Thyroid gland (tissue), 4 donors: ENCODE measurements around the gene NEXN.

Experiments
- POLR2A ChIP-seq, 2 donors: fragments of 450-650 bp; IDR thresholded peaks; one replicate each; pipeline ENCODE4 v1.6.1; 2017; ENCODE audit warnings: antibody characterized with exemption in 2 of 2, mild to moderate bottlenecking in 2 of 2, moderate library complexity in 1 of 2
- TF ChIP-seq, protein P1 (sequence below), 6 experiments: fragments of 200-600 bp in 3 of 6; fragments of 450-650 bp in 3 of 6; sonication (generic) in 3 of 6; IDR thresholded peaks; one replicate each; pipeline ENCODE4 v1.5.1; 2016 to 2019; ENCODE audit warnings: antibody characterized with exemption in 6 of 6, mild to moderate bottlenecking in 2 of 6, inconsistent platforms in 1 of 6, moderate library complexity in 1 of 6

DNA sequence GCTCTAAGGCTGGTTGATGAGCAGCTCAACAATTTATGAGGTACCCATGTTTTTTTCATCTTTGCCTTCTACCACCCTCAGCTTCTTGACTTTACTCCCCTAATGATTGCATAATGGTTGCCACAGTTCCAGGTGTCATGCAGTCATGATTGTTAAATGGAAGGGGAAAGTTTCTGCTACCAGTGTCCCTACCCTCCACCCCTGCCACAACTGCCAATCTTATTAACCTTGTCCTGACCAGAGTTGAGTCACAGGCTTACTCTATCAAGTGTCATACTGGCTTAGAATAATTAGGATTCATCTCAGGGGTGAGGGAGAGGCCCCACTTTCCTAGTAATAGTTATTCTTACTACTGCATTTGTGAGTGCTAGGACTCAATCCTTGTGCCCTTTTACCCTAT lies 98.4 kb downstream of the NEXN start:
- TF ChIP-seq, protein P1, sequence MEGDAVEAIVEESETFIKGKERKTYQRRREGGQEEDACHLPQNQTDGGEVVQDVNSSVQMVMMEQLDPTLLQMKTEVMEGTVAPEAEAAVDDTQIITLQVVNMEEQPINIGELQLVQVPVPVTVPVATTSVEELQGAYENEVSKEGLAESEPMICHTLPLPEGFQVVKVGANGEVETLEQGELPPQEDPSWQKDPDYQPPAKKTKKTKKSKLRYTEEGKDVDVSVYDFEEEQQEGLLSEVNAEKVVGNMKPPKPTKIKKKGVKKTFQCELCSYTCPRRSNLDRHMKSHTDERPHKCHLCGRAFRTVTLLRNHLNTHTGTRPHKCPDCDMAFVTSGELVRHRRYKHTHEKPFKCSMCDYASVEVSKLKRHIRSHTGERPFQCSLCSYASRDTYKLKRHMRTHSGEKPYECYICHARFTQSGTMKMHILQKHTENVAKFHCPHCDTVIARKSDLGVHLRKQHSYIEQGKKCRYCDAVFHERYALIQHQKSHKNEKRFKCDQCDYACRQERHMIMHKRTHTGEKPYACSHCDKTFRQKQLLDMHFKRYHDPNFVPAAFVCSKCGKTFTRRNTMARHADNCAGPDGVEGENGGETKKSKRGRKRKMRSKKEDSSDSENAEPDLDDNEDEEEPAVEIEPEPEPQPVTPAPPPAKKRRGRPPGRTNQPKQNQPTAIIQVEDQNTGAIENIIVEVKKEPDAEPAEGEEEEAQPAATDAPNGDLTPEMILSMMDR (IDR thresholded peaks at IDR 0.05) = no peak
- no peak for TF ChIP-seq POLR2A (IDR thresholded peaks at IDR 0.05)
